RWPE1 (cell line): Measurements from ENCODE around the gene SUMF1.

ENCODE experiments used
- CTCF ChIA-PET: fragments of 350-600 bp; sonication (Branson Sonifier 250); formaldehyde crosslinking; extraction: SDS; loops from one replicate; lab custom pipeline; 2021; lab: Yijun Ruan, JAX
- POLR2A ChIA-PET: fragments of 400-600 bp; formaldehyde crosslinking; extraction: SDS; loops from one replicate; lab custom pipeline; 2020; ENCODE audit warnings: antibody characterized with exemption; ENCODE audit not compliant: low non-redundant PET; lab: Yijun Ruan, JAX
- DNase-seq: peaks from one replicate; pipeline ENCODE4 v3.0.0; 2012; ENCODE audit warnings: low spot score
- H3K27ac ChIP-seq: fragments of 450-650 bp; 2 replicates; pipeline ENCODE4 v1.5.1; 2017
- CTCF ChIP-seq: fragments of 450-650 bp; conservative IDR thresholded peaks from 2 replicates; pipeline ENCODE4 v1.5.1; 2017; ENCODE audit warnings: low read depth, mild to moderate bottlenecking

SUMF1 gene

GRCh38 chr3:4476496-4476895, 9.4 kb upstream of the SUMF1 start:
- no peak overlapping the region for H3K27ac ChIP-seq
- ChIA-PET POLR2A (no interaction called here), CTCF (no interaction called here)
- DNase-seq, result no peak
- no peak for TF ChIP-seq CTCF

DNA sequence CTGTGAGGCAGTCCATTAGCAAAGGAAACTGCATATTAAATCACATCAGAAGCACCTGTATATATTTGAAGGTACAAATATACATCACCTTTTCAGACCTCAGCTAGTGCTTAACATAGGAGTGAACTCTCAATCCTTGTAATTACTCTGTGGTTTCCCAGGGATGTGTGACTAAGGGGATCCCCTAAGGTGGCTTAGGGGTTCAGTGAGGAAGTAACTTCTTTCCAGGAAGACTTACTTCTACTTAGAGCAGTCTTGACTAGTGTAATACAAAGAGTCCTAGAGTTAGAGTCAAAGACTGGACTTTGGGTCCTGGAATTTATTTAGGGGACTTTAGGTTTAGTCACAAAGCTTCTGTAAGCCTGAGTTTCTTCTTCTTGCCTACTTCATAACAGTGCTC, 8.7 kb upstream of the SUMF1 start:
- no peak for TF ChIP-seq CTCF
- no peak overlapping the region for H3K27ac ChIP-seq
- CTCF ChIA-PET, result interaction anchor here (0.5 kb wide), 1 partner anchor 58 kb away, joined by 3 read pairs; no protein-coding TSS in a partner anchor
- DNase-seq, result no peak
- POLR2A ChIA-PET, result no interaction called here

DNA sequence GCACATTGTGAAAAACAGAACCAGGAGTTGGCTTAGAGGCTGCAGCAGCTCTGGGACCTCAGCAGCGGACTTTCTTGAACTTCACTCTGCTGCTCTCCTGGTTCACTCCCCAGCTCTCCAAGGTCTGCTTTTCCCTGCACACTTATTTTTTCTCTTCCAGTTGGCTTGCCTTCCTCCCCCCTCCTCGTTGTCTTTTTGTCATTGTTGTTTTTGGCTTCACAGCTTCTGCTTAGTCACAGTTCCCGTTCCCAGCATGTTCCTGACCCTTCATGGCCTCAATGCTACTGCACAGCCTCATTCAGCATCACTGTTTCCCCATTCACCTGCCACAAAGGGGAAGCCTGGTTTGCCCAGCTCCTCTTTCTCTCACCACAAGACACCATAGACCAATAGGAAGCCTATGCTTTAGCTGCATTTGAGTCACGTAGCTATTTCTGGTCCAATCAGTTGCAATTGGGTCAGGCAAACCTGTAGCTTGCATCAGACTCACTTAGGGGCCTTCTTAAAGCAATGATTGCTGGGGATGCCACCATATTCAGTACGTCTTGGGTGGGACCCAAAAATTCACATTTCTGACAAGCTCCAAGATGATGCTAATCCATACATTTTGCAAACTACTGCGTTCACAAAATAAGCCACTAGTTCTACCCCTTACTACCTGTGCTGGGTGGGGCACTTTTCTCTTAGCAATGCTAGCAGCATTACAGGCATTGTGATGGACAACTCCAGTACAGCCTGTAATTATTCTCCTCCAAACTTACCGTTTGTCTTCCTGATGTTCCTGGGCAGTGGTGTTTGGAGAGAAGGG, 7.8 kb upstream of the SUMF1 start:
- no peak for DNase-seq
- ChIA-PET CTCF (no interaction called here), POLR2A (no interaction called here)
- H3K27ac ChIP-seq, result no peak overlapping the region
- TF ChIP-seq CTCF, result no peak

- CTCF ChIA-PET, result interaction anchor here (0.6 kb wide), 1 partner anchor 167 kb away, joined by 3 read pairs; no protein-coding TSS in a partner anchor
- no peak for TF ChIP-seq CTCF
- POLR2A ChIA-PET, result no interaction called here
- no peak overlapping the region for H3K27ac ChIP-seq
- DNase-seq, result no peak
These were observed 5.7 kb upstream of the SUMF1 start for GRCh38 chr3:4472766-4473165.

DNA sequence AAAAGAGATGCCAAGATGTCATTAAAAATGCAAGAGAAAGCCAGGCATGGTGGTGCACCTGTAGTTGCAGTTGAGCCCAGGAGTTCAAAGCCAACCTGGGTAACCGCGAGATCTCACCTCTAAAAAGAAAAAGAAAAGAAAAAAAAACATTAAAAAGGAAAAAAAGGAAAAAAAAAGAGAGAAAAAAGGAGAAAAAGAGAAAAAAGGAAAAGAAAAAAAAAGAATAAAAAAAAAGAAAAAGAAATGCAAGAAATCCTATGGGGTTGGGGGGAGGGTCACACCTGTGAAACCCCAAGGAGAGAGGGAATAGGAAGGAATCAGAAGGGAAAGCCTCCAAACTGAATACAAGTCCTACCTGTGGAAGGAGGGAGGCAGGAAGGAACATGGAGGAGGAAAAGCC, 5.2 kb upstream of the SUMF1 start:
- no peak for DNase-seq
- ChIA-PET POLR2A (no interaction called here), CTCF (no interaction called here)
- no peak for TF ChIP-seq CTCF
- H3K27ac ChIP-seq, result no peak overlapping the region

DNA sequence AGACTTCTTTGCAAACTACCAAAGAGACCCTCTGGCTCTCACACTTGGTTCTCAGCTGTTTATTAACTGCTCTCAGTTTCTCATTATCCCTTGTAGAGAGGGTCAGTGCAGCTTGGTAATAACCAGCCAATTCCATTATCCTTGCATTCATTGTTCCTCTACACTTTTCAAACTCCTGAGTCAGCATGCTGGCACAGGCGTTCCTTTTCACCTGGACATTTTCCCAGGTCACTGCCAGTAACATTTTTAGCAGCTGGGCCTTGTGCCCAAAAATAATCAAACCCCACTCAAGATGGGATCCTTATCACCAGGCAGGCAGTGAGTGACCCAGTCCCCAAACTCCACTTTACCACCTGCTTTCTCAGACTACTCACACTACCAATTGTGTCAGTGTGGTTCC, 4.8 kb upstream of the SUMF1 start:
- DNase-seq, result no peak
- POLR2A ChIA-PET, result no interaction called here
- TF ChIP-seq CTCF, result no peak
- H3K27ac ChIP-seq, result no peak overlapping the region
- CTCF ChIA-PET, result no interaction called here
